Fibroblast of pulmonary artery (primary cell): Measurements from ENCODE around the gene USP44.

Experiments used
- DNase-seq: peaks from one replicate; pipeline ENCODE4 v3.0.0-alpha.2; 2010; ENCODE audit warnings: low read depth
- H3K4me3 ChIP-seq: replicated peaks from 2 replicates; pipeline ENCODE4 v1.5.1; 2011; ENCODE audit warnings: low read depth, mild to moderate bottlenecking, control low read depth, low read length, moderate library complexity
- TF ChIP-seq, protein P1 (sequence below): IDR thresholded peaks from 2 replicates; pipeline ENCODE4 v1.5.1; 2011; ENCODE audit warnings: mild to moderate bottlenecking, control low read depth, low read length, inconsistent platforms; ENCODE audit errors: missing control alignments

USP44 gene

DNA sequence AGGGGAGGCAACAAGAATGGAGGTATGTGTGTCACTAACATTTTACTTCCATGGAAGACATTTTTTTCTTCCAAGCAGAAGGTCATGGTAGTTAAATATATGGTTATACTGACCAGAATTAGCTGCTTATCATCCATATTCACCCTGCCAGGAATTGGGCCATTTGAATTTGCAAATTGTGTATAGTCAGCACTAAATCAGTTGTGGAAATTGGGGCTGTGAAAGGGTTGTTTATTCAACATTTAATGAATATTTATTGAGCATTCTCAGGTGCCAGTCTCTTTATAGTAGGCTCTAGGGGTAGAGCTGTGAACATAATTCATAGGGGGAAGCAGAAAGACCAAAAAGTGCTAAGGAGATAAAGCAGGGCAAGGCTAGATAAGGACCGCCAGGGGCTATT, 39.3 kb downstream of the USP44 start:
- H3K4me3 ChIP-seq: no peak overlapping the region
- TF ChIP-seq, protein P1, sequence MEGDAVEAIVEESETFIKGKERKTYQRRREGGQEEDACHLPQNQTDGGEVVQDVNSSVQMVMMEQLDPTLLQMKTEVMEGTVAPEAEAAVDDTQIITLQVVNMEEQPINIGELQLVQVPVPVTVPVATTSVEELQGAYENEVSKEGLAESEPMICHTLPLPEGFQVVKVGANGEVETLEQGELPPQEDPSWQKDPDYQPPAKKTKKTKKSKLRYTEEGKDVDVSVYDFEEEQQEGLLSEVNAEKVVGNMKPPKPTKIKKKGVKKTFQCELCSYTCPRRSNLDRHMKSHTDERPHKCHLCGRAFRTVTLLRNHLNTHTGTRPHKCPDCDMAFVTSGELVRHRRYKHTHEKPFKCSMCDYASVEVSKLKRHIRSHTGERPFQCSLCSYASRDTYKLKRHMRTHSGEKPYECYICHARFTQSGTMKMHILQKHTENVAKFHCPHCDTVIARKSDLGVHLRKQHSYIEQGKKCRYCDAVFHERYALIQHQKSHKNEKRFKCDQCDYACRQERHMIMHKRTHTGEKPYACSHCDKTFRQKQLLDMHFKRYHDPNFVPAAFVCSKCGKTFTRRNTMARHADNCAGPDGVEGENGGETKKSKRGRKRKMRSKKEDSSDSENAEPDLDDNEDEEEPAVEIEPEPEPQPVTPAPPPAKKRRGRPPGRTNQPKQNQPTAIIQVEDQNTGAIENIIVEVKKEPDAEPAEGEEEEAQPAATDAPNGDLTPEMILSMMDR: no peak
- DNase-seq: no peak

DNA sequence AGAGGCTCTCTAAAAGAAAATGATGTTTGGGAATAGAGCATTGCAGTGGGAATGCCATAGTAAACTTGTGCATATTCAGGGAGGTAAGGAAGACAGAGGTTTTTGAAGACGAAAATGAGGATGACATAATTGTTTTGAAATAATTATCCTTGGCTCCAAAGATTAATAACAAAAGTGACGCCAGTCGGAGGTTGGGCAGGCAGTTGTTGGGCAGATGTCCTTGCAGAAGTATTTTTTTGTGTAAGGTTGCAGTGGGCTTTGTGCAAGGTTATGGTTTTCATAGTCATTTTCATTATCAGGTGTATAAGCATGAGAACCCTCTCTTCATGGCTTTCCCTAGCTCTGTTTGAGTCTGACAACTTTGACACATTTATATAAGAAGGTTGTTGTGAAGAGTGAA, 42.0 kb downstream of the USP44 start:
- TF ChIP-seq, protein P1: no peak
- no peak overlapping the region for H3K4me3 ChIP-seq
- no peak for DNase-seq

DNA sequence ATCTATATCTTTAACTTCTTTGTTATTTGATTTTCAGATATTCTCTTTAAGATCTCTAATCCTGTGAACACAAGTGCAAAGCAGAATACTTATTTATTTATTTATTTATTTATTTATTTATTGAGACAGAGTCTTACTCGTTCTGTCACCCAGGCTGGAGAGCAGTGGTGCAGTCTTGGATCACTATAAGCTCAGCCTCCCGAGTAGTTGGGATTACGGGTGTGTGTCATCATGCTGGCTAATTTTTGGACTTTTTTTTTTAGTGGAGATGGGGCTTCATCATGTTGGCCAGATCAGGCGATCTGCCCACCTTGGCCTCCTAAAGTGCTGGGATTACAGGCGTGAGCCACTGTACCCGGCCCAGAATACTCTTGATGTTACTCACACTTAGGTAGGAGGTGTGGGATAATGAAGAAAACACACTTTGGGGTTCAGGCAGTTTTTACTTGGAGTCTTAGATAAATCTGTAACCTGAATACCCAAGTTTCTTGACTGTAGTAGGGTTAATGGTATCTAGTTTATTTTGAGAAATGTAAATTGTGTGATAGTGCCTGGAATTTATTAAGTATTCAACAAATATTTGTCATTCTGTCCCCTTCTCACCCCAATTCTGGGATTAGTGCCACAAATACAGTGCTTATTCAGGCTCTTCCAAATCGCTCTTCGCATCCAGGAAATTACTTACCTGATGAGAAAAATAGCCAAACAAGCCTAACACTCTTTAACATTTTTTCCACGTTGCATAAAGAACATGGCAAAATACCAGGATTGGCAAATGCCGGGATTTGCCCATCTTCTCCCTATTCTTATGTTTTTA, 44.4 kb downstream of the USP44 start:
- TF ChIP-seq, protein P1: no peak
- no peak overlapping the region for H3K4me3 ChIP-seq
- DNase-seq: no peak

DNA sequence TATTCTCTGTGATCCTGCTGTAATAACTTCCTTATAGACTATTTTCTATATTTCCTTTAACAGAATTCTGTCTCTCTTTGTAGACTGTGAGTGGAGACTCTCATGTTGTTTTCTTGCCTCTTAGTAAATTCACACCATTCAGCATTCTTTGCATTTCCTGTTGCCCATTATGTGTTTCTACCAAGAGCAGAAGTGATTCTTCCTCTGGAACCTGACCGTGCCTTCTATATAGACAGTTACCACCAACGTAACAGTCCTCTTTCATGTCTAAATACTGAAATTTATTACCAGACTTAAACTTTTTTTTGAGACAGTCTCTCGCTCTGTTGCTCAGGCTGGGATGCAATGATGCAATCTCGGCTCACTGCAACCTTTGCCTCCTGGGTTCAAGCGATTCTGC, 46.2 kb downstream of the USP44 start:
- TF ChIP-seq, protein P1: no peak
- DNase-seq: no peak
- H3K4me3 ChIP-seq: no peak overlapping the region

DNA sequence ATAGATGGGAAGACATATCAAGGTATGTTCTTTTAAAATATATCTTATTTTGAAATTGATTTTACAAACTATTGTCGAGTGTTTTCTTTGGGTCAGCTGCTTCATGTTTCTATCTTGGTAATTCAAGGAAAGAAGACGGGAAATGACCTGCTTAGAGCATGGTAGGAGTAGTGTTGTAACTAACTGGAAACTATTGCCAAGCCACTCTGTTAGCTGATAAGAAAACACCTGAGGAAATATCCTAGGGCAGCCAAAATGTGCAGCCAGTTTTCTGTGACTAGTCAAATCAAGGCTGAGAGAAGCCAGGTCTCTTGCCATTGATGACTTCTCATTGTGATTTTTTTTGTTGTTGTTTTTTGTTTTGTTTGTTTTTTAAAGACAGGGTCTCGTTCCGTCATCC, 47.1 kb downstream of the USP44 start:
- no peak overlapping the region for H3K4me3 ChIP-seq
- no peak for DNase-seq
- TF ChIP-seq, protein P1: no peak

DNA sequence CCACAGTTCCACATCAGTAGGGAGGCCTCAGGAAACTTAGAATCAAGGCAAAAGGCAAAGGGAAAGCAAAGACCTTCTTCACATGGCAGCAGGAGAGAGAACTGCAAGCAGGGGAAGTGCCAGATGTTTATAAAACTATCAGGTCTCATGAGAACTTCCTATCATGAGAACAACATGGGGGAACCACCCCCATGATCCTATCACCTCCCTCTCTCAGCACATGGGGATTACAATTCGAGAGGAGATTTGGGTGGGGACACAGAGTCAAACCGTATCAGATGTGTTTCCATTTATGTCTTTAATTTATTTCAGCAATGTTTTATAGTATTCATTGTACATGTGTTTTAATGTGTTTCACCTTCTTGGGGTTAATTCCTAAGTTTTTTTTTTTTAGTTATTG, 51.5 kb downstream of the USP44 start:
- DNase-seq: no peak
- TF ChIP-seq, protein P1: no peak
- no peak overlapping the region for H3K4me3 ChIP-seq

DNA sequence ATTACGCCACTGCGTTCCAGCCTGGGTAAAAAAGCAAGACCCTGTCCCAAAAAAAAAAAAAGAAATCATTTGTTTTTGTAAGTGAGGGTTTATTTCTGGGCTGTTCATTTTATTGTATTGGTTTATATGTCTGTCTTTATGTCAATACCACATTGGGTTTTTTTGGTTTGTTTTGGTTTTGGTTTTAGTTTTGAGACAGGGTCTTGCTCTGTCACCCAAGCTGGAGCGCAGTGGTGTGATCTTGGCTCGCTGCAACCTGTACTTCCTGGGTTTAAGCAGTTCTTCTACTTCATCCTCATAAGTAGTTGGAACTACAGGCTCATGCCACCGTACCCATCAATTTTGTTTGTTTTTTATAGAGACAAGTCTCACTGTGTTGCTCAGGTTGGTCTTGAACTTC, 52.3 kb downstream of the USP44 start:
- H3K4me3 ChIP-seq: no peak overlapping the region
- TF ChIP-seq, protein P1: no peak
- no peak for DNase-seq
